Progenitor cell of endocrine pancreas (in vitro differentiated cells): ENCODE measurements around the gene SYNGR2. TPM values are rescaled to one million over a fixed set of nuclear protein-coding genes. Genes with fewer than 3 reads are reported as not detected.
A peak's percentile ranks its signal among the peaks of the same experiment; 100 is the strongest.

Experiments
- DNase-seq: peaks from one replicate; pipeline ENCODE4 v3.0.0; 2021; ENCODE audit warnings: low spot score; ENCODE audit not compliant: unreplicated experiment
- H3K27ac Mint-ChIP-seq: 2 replicates; pipeline ENCODE4 v1.8.0; 2021; ENCODE audit warnings: mild to moderate bottlenecking, moderate library complexity, mixed read lengths
- H3K27me3 Mint-ChIP-seq: 2 replicates; pipeline ENCODE4 v1.8.0; 2021; ENCODE audit warnings: mixed read lengths
- H3K36me3 Mint-ChIP-seq: 2 replicates; pipeline ENCODE4 v1.8.0; 2022; ENCODE audit warnings: mixed read lengths; ENCODE audit not compliant: insufficient read depth
- H3K4me1 Mint-ChIP-seq: 2 replicates; pipeline ENCODE4 v1.8.0; 2021; ENCODE audit warnings: low read depth, mixed read lengths
- H3K4me3 Mint-ChIP-seq: 2 replicates; pipeline ENCODE4 v1.8.0; 2021; ENCODE audit warnings: low read depth, mild to moderate bottlenecking, moderate library complexity, mixed read lengths
- H3K9me3 Mint-ChIP-seq: 2 replicates; pipeline ENCODE4 v1.8.0; 2021; ENCODE audit warnings: low read depth, mixed read lengths
- total RNA-seq: library from RNA; stranded (reverse); gene quantifications from 2 replicates; pipeline ENCODE4 v1.2.1, GENCODE V29; 2021
- TF ChIP-seq, protein P1 (sequence below): fragments of 200-600 bp; sonication (generic); IDR thresholded peaks from one replicate; pipeline ENCODE4 v1.5.0; 2021; ENCODE audit warnings: antibody characterized with exemption, mild to moderate bottlenecking; ENCODE audit not compliant: unreplicated experiment

SYNGR2 gene
- total RNA-seq, 1 donor from 2014 or later, result 51.5 TPM

DNA sequence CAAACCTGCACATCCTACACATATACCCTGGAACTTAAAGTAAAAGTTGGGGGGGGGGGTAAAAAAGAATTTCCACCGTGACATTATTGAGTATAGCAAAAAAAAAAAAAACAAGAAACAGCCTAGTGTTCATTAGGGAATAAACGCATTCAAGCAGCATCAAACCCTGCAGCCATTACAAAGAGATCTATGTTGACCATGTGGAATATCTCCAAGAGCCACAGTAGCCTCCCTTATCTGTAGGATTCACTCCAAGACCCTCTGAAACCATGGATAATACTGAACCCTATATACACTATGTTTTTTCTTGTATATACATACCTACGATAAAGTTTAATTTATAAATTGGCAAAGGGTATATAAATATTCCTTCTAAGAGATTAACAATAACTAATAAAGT is 40.1 kb downstream of the SYNGR2 start:
- no peak overlapping the region for H3K4me3 Mint-ChIP-seq
- H3K4me1 Mint-ChIP-seq, result no peaks in the 10 kb centered on the region
- no peaks in the 10 kb centered on the region for H3K27me3 Mint-ChIP-seq
- no peak for DNase-seq
- no peak overlapping the region for H3K27ac Mint-ChIP-seq
- H3K9me3 Mint-ChIP-seq, result no peaks in the 10 kb centered on the region
- TF ChIP-seq, protein P1, sequence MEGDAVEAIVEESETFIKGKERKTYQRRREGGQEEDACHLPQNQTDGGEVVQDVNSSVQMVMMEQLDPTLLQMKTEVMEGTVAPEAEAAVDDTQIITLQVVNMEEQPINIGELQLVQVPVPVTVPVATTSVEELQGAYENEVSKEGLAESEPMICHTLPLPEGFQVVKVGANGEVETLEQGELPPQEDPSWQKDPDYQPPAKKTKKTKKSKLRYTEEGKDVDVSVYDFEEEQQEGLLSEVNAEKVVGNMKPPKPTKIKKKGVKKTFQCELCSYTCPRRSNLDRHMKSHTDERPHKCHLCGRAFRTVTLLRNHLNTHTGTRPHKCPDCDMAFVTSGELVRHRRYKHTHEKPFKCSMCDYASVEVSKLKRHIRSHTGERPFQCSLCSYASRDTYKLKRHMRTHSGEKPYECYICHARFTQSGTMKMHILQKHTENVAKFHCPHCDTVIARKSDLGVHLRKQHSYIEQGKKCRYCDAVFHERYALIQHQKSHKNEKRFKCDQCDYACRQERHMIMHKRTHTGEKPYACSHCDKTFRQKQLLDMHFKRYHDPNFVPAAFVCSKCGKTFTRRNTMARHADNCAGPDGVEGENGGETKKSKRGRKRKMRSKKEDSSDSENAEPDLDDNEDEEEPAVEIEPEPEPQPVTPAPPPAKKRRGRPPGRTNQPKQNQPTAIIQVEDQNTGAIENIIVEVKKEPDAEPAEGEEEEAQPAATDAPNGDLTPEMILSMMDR, result no peak
- H3K36me3 Mint-ChIP-seq, result no peaks in the 10 kb centered on the region

- no peak for DNase-seq
- H3K4me3 Mint-ChIP-seq, result no peak overlapping the region
- H3K4me1 Mint-ChIP-seq, result peaks cover 5% of the 10 kb centered on the region
- H3K9me3 Mint-ChIP-seq, result no peaks in the 10 kb centered on the region
- TF ChIP-seq, protein P1, result no peak
- H3K27me3 Mint-ChIP-seq, result no peaks in the 10 kb centered on the region
- H3K27ac Mint-ChIP-seq, result no peak overlapping the region
- no peaks in the 10 kb centered on the region for H3K36me3 Mint-ChIP-seq
These were observed 41.7 kb downstream of the SYNGR2 start for GRCh38 chr17:78210111-78210510.

GRCh38 chr17:78211032-78211431 is 42.7 kb downstream of the SYNGR2 start:
- TF ChIP-seq, protein P1, result no peak
- Mint-ChIP-seq H3K4me3 (no peak overlapping the region), H3K36me3 (no peaks in the 10 kb centered on the region), H3K27ac (no peak overlapping the region), H3K4me1 (peaks cover 8% of the 10 kb centered on the region), H3K9me3 (no peaks in the 10 kb centered on the region), H3K27me3 (no peaks in the 10 kb centered on the region)
- DNase-seq, result no peak

GRCh38 chr17:78214016-78214705 is 45.8 kb downstream of the SYNGR2 start, which contains the start of gene BIRC5:
Gene BIRC5 (plus strand): TSS chr17:78214253. CDS start chr17:78214317, 64 bp downstream.
- peak within 1 kb of the TSS; percentile 88 for H3K4me3 Mint-ChIP-seq

GRCh38 chr17:78214706-78215061 is 46.3 kb downstream of the SYNGR2 start:
- H3K36me3 Mint-ChIP-seq, result no peaks in the 10 kb centered on the region
- H3K9me3 Mint-ChIP-seq, result no peaks in the 10 kb centered on the region
- H3K27ac Mint-ChIP-seq, result peak overlapping the region; percentile 73
- H3K27me3 Mint-ChIP-seq, result no peaks in the 10 kb centered on the region
- peaks cover 8% of the 10 kb centered on the region for H3K4me1 Mint-ChIP-seq
- DNase-seq, result no peak
- H3K4me3 Mint-ChIP-seq, result peak overlapping the region; percentile 88
- TF ChIP-seq, protein P1, result no peak

More at GRCh38 chr17:78214016-78214705, 45.8 kb downstream of the SYNGR2 start, which contains the start of gene BIRC5:
- TF ChIP-seq, protein P1, result no peak
- peak within 1 kb of the TSS; percentile 73 for H3K27ac Mint-ChIP-seq
- no peaks in the 10 kb centered on the region for H3K27me3 Mint-ChIP-seq
- H3K9me3 Mint-ChIP-seq, result no peaks in the 10 kb centered on the region
- H3K36me3 Mint-ChIP-seq, result no peaks in the 10 kb centered on the region
- H3K4me1 Mint-ChIP-seq, result peaks cover 8% of the 10 kb centered on the region
- DNase-seq, result peak; percentile 84
